K562 (cell line): ENCODE results near the gene SLC37A4. TPM values are rescaled to one million over a fixed set of nuclear protein-coding genes. Genes with fewer than 3 reads are reported as not detected.

Source experiments
- ATF7 ChIP-seq: fragments of 450-650 bp; IDR thresholded peaks from 2 replicates; pipeline ENCODE4 v1.7.1; 2014; ENCODE audit warnings: mild to moderate bottlenecking, moderate library complexity
- DDX20 ChIP-seq: fragments of 450-650 bp; IDR thresholded peaks from 2 replicates; pipeline ENCODE4 v1.6.1; 2016; ENCODE audit warnings: missing genetic modification characterization, low read depth, mild to moderate bottlenecking, missing compliant biosample characterization, moderate library complexity
- DMBX1 ChIP-seq: fragments of 250-450 bp; sonication (Bioruptor Pico); IDR thresholded peaks from 2 replicates; pipeline ENCODE4 v1.8.0; 2022; ENCODE audit warnings: inconsistent platforms, mild to moderate bottlenecking, moderate library complexity, borderline replicate concordance
- KDM1A ChIP-seq, 2 experiments: fragments of 450-650 bp; IDR thresholded peaks; 2 replicates each; pipeline ENCODE4 v1.6.1; 2016; ENCODE audit warnings: mild to moderate bottlenecking in 2 of 2
- KDM5B ChIP-seq: fragments of 200-600 bp; sonication (generic); IDR thresholded peaks from 2 replicates; pipeline ENCODE4 v1.6.1; 2012; ENCODE audit warnings: low read depth, mild to moderate bottlenecking, moderate library complexity, low read length, control low read depth, inconsistent platforms; ENCODE audit not compliant: insufficient replicate concordance
- MITF ChIP-seq: IDR thresholded peaks from 2 replicates; pipeline ENCODE4 v1.6.1; 2014; ENCODE audit warnings: antibody characterized with exemption
- NCOA2 ChIP-seq, 2 experiments: fragments of 450-650 bp; IDR thresholded peaks; 2 replicates each; pipeline ENCODE4 v1.6.1; 2018; ENCODE audit warnings: mild to moderate bottlenecking in 2 of 2, moderate library complexity in 1 of 2; ENCODE audit not compliant: partially characterized antibody in 2 of 2
- NELFE ChIP-seq: IDR thresholded peaks from 2 replicates; pipeline ENCODE4 v1.6.1; 2011; ENCODE audit warnings: mild to moderate bottlenecking; ENCODE audit not compliant: insufficient read depth, insufficient read length
- PHTF2 ChIP-seq: fragments of 250-450 bp; sonication (Bioruptor Pico); IDR thresholded peaks from 2 replicates; pipeline ENCODE4 v1.5.0; 2021; ENCODE audit warnings: mild to moderate bottlenecking
- RAD51 ChIP-seq: fragments of 450-650 bp; IDR thresholded peaks from 2 replicates; pipeline ENCODE4 v1.7.1; 2016; ENCODE audit warnings: low read depth, mild to moderate bottlenecking, borderline replicate concordance
- RBM14 ChIP-seq: fragments of 200-400 bp; formaldehyde crosslinking; IDR thresholded peaks from 2 replicates; pipeline ENCODE4 v1.6.1; 2018; ENCODE audit warnings: low read depth, mild to moderate bottlenecking, low read length, moderate library complexity, borderline replicate concordance; ENCODE audit not compliant: insufficient read depth
- TBL1XR1 ChIP-seq, 2 experiments: IDR thresholded peaks; 2 replicates each; pipeline ENCODE4 v1.6.1; 2012; ENCODE audit warnings: improper control_type of control experiment in 2 of 2, low read length in 2 of 2, mild to moderate bottlenecking in 1 of 2
- USF2 ChIP-seq: sonication (generic); formaldehyde crosslinking; IDR thresholded peaks from 2 replicates; pipeline ENCODE4 v1.5.0; 2020; ENCODE audit warnings: missing genetic modification reagents
- ZNF184 ChIP-seq: sonication (generic); formaldehyde crosslinking; IDR thresholded peaks from 2 replicates; pipeline ENCODE4 v1.5.0; 2020; ENCODE audit warnings: missing genetic modification reagents
- ZNF507 ChIP-seq: conservative IDR thresholded peaks from 2 replicates; pipeline ENCODE4 v1.6.1; 2017; ENCODE audit warnings: missing genetic modification characterization, missing compliant biosample characterization
- ZZZ3 ChIP-seq: fragments of 450-650 bp; IDR thresholded peaks from 2 replicates; pipeline ENCODE4 v1.6.1; 2016; ENCODE audit warnings: antibody characterized with exemption, mild to moderate bottlenecking, moderate library complexity
- polyA plus RNA-seq, 8 experiments: library from polyadenylated mRNA; depleted of rRNA in 4 of 8; stranded (reverse) in 5 of 8; unstranded in 3 of 8; fragments of >200 nt; fragmentation: Nextera tagmentation in 2 of 8; fragmentation: Illumina TruSeq in 1 of 8; extraction: Ambion mirVana in 2 of 8; extraction: Trizol in 1 of 8; gene quantifications; 2 replicates each; pipeline versions ENCODE4 v1.2.1 to v1.2.3, GENCODE V29; 2011 to 2014; ENCODE audit warnings: inconsistent platforms in 1 of 8, missing spikeins in 1 of 8
- total RNA-seq, 7 experiments: library from RNA; depleted of rRNA in 6 of 7; stranded (reverse); fragments of >200 nt in 6 of 7; fragmentation: Illumina TruSeq in 2 of 7; extraction: Trizol in 2 of 7; gene quantifications; 2 replicates each; pipeline versions ENCODE4 v1.2.1 to v1.2.3, GENCODE V29; 2011 to 2021; ENCODE audit warnings: low replicate concordance in 1 of 7
- TF ChIP-seq, protein P1 (sequence below): conservative IDR thresholded peaks from 2 replicates; pipeline ENCODE4 v1.6.1; 2011; ENCODE audit warnings: low read depth, mild to moderate bottlenecking, low read length; ENCODE audit not compliant: control insufficient read depth
- TF ChIP-seq, protein P2 (sequence below), 2 experiments: IDR thresholded peaks in 1 of 2; conservative IDR thresholded peaks in 1 of 2; 2 replicates each; pipeline ENCODE4 v1.6.1; 2016; ENCODE audit warnings: low read depth in 2 of 2, mild to moderate bottlenecking in 1 of 2, missing compliant biosample characterization in 1 of 2, missing genetic modification characterization in 1 of 2, moderate library complexity in 1 of 2

The SLC37A4 gene
- total and polyA plus RNA-seq, 9 of the 15 experiments (the other 6 are each of a cell fraction or from before 2014, with no cell fraction given) = 24.7 to 73.9 (median 40.7) TPM

DNA sequence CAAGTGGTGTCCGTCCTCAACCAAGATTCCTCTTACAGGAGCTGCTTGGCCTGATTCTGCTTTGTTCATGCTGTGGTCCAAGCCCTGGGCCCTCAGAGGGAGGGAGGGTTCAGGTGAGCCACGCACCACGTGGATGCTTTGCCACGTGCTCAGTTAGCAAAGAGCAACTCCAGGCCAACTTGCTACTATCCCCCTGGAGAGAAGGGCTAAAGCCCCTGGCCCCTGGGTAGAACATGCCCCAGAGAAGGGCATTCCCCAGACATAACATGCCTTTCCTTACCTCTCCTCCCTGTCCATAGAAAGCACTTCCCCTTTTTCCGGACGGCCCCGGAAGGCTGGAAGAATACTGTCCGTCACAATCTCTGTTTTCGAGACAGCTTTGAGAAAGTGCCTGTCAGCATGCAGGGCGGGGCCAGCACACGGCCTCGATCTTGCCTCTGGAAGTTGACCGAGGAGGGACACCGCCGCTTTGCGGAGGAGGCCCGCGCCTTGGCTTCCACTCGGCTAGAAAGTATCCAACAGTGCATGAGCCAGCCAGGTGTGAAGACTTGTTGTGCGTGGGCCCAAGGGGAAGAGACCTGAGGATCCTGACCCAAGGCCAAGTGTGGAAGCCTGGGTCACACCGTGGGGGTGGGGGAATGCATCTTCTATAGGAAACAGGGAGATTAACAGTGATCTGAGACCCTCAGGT lies 50.3 kb downstream of the SLC37A4 start (continued):
- TF ChIP-seq MITF (no peak), NELFE (no peak), PHTF2 (CRISPR knock-in tag) (no peak), ATF7 (peak; percentile 48; the same call in 1 of the 2 replicates), DMBX1 (CRISPR knock-in tag) (peak; percentile 59; the same call in 1 of the 2 replicates), TBL1XR1 (IDR thresholded peaks at IDR 0.05; ENCODE audit: low read length in 2 of 2) (0 out of 4 replicates have a peak, but pooled peaks of 1 of the 2 experiments have one; percentile 58), KDM1A (IDR thresholded peaks at IDR 0.05) (peak in 1 of 2 experiments; percentile 25; a peak in 1 of 4 replicates), NCOA2 (IDR thresholded peaks at IDR 0.05; ENCODE audit: partially characterized antibody in 2 of 2) (no peak), RBM14 (no peak), USF2 (CRISPR knock-in tag) (peak; percentile 56; the same call in 1 of the 2 replicates), DDX20 (tag) (no peak), KDM5B (no peak), RAD51 (peak; percentile 82), ZNF507 (tag) (no peak), ZZZ3 (no peak), ZNF184 (CRISPR knock-in tag) (no peak)
- TF ChIP-seq, protein P1, sequence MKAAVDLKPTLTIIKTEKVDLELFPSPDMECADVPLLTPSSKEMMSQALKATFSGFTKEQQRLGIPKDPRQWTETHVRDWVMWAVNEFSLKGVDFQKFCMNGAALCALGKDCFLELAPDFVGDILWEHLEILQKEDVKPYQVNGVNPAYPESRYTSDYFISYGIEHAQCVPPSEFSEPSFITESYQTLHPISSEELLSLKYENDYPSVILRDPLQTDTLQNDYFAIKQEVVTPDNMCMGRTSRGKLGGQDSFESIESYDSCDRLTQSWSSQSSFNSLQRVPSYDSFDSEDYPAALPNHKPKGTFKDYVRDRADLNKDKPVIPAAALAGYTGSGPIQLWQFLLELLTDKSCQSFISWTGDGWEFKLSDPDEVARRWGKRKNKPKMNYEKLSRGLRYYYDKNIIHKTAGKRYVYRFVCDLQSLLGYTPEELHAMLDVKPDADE = no peak
- TF ChIP-seq, protein P2, sequence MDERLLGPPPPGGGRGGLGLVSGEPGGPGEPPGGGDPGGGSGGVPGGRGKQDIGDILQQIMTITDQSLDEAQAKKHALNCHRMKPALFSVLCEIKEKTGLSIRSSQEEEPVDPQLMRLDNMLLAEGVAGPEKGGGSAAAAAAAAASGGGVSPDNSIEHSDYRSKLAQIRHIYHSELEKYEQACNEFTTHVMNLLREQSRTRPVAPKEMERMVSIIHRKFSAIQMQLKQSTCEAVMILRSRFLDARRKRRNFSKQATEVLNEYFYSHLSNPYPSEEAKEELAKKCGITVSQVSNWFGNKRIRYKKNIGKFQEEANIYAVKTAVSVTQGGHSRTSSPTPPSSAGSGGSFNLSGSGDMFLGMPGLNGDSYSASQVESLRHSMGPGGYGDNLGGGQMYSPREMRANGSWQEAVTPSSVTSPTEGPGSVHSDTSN (CRISPR knock-in tag; IDR thresholded peaks at IDR 0.05; ENCODE audit: low read depth) = peak; percentile 58
- TF ChIP-seq, protein P2 (tag; conservative IDR thresholded peaks at IDR 0.05; ENCODE audit: low read depth) = peak; percentile 93
